GM19023 (cell line): Measurements from ENCODE around the gene TMEM237.
A peak's percentile ranks its signal among the peaks of the same experiment; 100 is the strongest.

ENCODE experiments used
- ATAC-seq: cut with Tn5 transposase; IDR thresholded peaks from one replicate; pipeline ENCODE4 v1.9.1; 2021; ENCODE audit warnings: mild to moderate bottlenecking, moderate library complexity; ENCODE audit not compliant: unreplicated experiment

TMEM237 gene

GRCh38 chr2:201642579-201643215, 606 bp downstream of the TMEM237 start:
- ATAC-seq: peak; percentile 82

GRCh38 chr2:201642086-201642578, 1.2 kb downstream of the TMEM237 start:
- ATAC-seq: peak; percentile 33

- no peak for ATAC-seq
These were observed 4.1 kb downstream of the TMEM237 start for GRCh38 chr2:201639205-201639604.

- no peak for ATAC-seq
These were observed 5.0 kb downstream of the TMEM237 start for GRCh38 chr2:201638326-201638725.

GRCh38 chr2:201633661-201634249, 9.5 kb downstream of the TMEM237 start:
- ATAC-seq: no peak

GRCh38 chr2:201631041-201631440, 12.3 kb downstream of the TMEM237 start:
- ATAC-seq: no peak

GRCh38 chr2:201630577-201630976, 12.7 kb downstream of the TMEM237 start:
- ATAC-seq: no peak

GRCh38 chr2:201628545-201628944, 14.8 kb downstream of the TMEM237 start:
- no peak for ATAC-seq

- no peak for ATAC-seq
These were observed 20.9 kb downstream of the TMEM237 start for GRCh38 chr2:201622306-201622970.

- no peak for ATAC-seq
These were observed 21.9 kb downstream of the TMEM237 start for GRCh38 chr2:201621293-201621999.

- ATAC-seq: no peak
These were observed 24.3 kb downstream of the TMEM237 start for GRCh38 chr2:201618744-201619662.

GRCh38 chr2:201608021-201608420, 35.3 kb downstream of the TMEM237 start:
- no peak for ATAC-seq

- no peak for ATAC-seq
These were observed 35.7 kb downstream of the TMEM237 start for GRCh38 chr2:201607568-201607967.

GRCh38 chr2:201600906-201601305, 42.4 kb downstream of the TMEM237 start:
- ATAC-seq: no peak

GRCh38 chr2:201597397-201597796, 45.9 kb downstream of the TMEM237 start:
- ATAC-seq: no peak

GRCh38 chr2:201580486-201580885, 62.8 kb downstream of the TMEM237 start:
- ATAC-seq: no peak

GRCh38 chr2:201579536-201579935, 63.8 kb downstream of the TMEM237 start:
- no peak for ATAC-seq

GRCh38 chr2:201575971-201576370, 67.3 kb downstream of the TMEM237 start:
- ATAC-seq: no peak

- no peak for ATAC-seq
These were observed 68.5 kb downstream of the TMEM237 start for GRCh38 chr2:201574766-201575165.

- no peak for ATAC-seq
These were observed 70.3 kb downstream of the TMEM237 start for GRCh38 chr2:201572846-201573508.
